Bronchial epithelial cell (primary cell): ENCODE results near the gene CCDC8. TPM values are rescaled to one million over a fixed set of nuclear protein-coding genes. Genes with fewer than 3 reads are reported as not detected.
A peak's percentile ranks its signal among the peaks of the same experiment; 100 is the strongest.

Experiments used
- DNase-seq: peaks from one replicate; pipeline ENCODE4 v3.0.0-alpha.2; 2010; ENCODE audit warnings: low read depth
- FAIRE-seq: peaks from 2 replicates; lab custom pipeline; 2011; peaks lifted over from hg19 to GRCh38; lab: Jason Lieb, UNC
- H3K27me3 ChIP-seq: 2 replicates; pipeline ENCODE4 v1.5.1; 2011; ENCODE audit warnings: low read length; ENCODE audit not compliant: control insufficient read depth, insufficient read depth
- H3K36me3 ChIP-seq: 2 replicates; pipeline ENCODE4 v1.5.1; 2011; ENCODE audit warnings: low read length; ENCODE audit not compliant: control insufficient read depth, insufficient read depth
- H3K4me3 ChIP-seq: 2 replicates; pipeline ENCODE4 v1.5.1; 2011; ENCODE audit warnings: mild to moderate bottlenecking, low read depth, low read length, control low read depth
- total RNA-seq: library from RNA; depleted of rRNA; stranded (reverse); fragments of >200 nt; gene quantifications from 2 replicates; pipeline ENCODE4 v1.2.1, GENCODE V29; 2014
- TF ChIP-seq, protein P1 (sequence below): IDR thresholded peaks from 2 replicates; pipeline ENCODE4 v1.5.1; 2011; ENCODE audit warnings: mild to moderate bottlenecking, moderate library complexity, low read length, control low read depth, inconsistent platforms; ENCODE audit not compliant: insufficient read depth, severe bottlenecking

CCDC8 gene
- total RNA-seq, 1 donor from 2014 or later: 10.3 TPM

- DNase-seq (no peak), FAIRE-seq (no peak)
- TF ChIP-seq, protein P1, sequence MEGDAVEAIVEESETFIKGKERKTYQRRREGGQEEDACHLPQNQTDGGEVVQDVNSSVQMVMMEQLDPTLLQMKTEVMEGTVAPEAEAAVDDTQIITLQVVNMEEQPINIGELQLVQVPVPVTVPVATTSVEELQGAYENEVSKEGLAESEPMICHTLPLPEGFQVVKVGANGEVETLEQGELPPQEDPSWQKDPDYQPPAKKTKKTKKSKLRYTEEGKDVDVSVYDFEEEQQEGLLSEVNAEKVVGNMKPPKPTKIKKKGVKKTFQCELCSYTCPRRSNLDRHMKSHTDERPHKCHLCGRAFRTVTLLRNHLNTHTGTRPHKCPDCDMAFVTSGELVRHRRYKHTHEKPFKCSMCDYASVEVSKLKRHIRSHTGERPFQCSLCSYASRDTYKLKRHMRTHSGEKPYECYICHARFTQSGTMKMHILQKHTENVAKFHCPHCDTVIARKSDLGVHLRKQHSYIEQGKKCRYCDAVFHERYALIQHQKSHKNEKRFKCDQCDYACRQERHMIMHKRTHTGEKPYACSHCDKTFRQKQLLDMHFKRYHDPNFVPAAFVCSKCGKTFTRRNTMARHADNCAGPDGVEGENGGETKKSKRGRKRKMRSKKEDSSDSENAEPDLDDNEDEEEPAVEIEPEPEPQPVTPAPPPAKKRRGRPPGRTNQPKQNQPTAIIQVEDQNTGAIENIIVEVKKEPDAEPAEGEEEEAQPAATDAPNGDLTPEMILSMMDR: no peak
- H3K27me3 ChIP-seq: no peaks in the 10 kb centered on the region
- peaks cover 3% of the 10 kb centered on the region for H3K36me3 ChIP-seq
- peak overlapping the region; percentile 55 for H3K4me3 ChIP-seq
Observed at GRCh38 chr19:46412650-46413261, 608 bp downstream of the CCDC8 start.

- H3K4me3 ChIP-seq: peak overlapping the region; percentile 55
- DNase-seq (no peak), FAIRE-seq (no peak)
- TF ChIP-seq, protein P1: no peak
- no peaks in the 10 kb centered on the region for H3K27me3 ChIP-seq
- H3K36me3 ChIP-seq: peaks cover 3% of the 10 kb centered on the region
Observed at GRCh38 chr19:46411925-46412649, 1.3 kb downstream of the CCDC8 start.

DNA sequence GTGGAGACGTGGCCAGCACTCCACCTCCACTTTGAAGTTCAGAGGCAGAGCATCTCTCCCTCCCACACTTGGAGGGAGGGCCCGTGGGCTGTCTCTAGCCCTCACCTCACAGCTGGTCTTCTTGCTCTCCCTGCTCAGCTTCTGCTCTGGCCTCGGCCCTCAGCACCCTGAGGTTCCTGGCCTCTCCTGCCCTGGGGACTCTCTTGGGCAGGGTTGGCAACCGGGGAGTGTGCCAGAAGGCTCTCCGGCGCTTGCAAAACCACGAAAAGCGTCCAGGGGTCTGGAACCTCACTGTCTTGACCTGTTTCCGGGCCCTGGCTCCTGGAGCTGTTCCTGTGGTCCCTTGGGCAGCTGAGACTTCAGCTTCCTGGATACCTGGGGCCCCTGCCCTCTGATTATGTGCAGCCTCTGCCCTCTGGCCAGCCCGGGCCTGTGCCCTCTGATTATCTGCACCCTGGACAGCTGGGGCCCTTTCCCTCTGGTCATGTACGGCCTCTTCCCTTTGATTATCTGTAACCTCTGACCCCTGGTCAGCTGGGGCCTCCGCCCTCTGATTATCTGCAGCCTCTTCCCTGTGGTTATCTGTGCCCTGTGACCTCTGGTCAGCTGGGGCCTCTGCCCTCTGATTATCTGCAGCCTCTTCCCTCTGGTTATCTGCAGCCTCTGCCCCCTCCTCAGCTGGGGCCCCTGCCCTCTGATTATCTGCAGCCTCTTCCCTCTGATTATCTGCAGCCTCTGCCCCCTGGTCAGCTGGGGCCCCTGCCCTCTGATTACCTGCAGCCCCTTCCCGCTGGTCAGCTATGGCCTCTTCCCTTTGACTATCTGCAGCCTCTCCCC is 2.1 kb downstream of the CCDC8 start:
- TF ChIP-seq, protein P1: no peak
- Histone ChIP-seq H3K4me3 (peak overlapping the region; percentile 55), H3K36me3 (peaks cover 3% of the 10 kb centered on the region), H3K27me3 (no peaks in the 10 kb centered on the region)
- FAIRE-seq: no peak
- DNase-seq: no peak

DNA sequence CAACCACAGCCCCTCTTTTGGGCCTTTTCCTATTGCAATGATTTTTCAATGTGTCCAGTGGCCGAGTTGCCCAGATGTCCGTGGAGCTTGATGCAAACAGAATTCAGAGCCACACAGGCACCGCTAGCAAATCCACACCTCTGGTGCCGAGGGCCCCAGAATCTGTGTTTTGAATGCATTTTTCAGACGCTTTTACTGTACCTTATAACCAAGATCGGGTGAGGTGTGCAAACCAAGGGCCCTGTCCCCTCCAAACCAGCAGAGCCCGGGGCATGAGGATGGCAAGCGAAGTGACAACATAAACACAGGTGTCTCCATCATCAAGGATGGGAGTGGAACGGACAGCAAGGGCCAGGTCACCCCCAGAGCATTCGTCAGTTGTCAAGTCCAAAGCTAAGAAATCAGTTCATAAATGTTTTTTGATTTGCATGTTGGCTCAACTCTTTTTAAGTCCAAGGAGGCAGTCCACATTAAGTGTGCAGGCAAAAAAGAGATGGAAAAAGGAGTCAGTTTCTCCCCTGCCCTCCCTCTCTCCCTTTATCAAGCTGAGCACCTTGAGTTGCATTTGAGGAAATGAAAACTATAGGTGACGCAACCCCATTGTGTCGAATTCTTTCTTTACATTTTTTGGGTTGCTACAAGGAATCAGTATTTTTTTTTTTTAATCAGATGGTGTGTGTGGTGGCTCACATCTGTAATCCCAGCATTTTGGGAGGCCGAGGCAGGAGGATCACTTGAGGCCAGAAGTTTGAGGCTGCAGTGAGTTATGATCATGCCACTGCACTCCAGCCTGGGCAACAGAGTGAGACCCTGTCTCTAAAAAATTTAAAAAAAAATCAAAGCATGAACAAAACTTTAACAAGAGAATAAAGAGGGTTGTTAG is 2.9 kb downstream of the CCDC8 start:
- Histone ChIP-seq H3K4me3 (no peak overlapping the region), H3K36me3 (peaks cover 3% of the 10 kb centered on the region), H3K27me3 (no peaks in the 10 kb centered on the region)
- TF ChIP-seq, protein P1: no peak
- DNase-seq (no peak), FAIRE-seq (peak; percentile 18)

DNA sequence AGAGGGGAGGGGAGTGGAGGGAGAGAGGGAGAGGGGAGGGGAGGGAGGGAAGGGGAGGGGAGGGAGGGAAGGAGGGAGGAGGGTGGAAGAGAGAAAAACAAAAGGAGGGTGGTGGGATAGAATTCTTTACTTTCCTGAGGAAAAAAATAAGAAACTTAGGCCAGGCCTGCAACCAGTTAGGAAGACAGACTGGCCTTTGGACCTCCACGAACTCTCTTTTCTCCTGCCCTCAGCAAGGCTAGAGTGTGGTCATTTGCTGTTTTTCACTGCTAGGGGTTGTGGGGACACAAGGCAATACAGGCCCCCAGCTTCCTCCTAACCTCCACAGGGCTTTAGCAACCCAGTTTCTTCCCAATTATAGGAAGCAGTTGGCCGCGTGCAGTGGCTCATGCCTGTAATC is 4.2 kb downstream of the CCDC8 start:
- DNase-seq (no peak), FAIRE-seq (no peak)
- no peak overlapping the region for H3K4me3 ChIP-seq
- peaks cover 3% of the 10 kb centered on the region for H3K36me3 ChIP-seq
- TF ChIP-seq, protein P1: no peak
- H3K27me3 ChIP-seq: no peaks in the 10 kb centered on the region
